SK-MEL-5 (cell line): ENCODE measurements around the gene KCNC2. TPM values are rescaled to one million over a fixed set of nuclear protein-coding genes. Genes with fewer than 3 reads are reported as not detected.

Experiments
- DNase-seq: peaks from one replicate; pipeline ENCODE4 v3.0.0-alpha.2; 2016; ENCODE audit warnings: low read depth, low spot score
- in situ Hi-C: cut with HindIII; loops from 2 replicates; pipeline ENCODE4 v1.10.0; 2016; ENCODE audit warnings: low sequenced_read_pairs, high pct_unique_total_duplicates, low pct_unique_long_range_greater_than_20kb
- total RNA-seq: library from RNA; depleted of rRNA; stranded (reverse); fragments of >200 nt; shearing (Covaris generic); gene quantifications from 2 replicates; pipeline ENCODE4 v1.2.3, GENCODE V29; 2014

Gene KCNC2
- total RNA-seq, 1 experiment from 2014 or later: not detected

GRCh38 chr12:75177997-75178396, 31.6 kb downstream of the KCNC2 start:
- in situ Hi-C loops: no loop called here
- no peak for DNase-seq

- in situ Hi-C loops: no loop called here
- DNase-seq: no peak
Observed at GRCh38 chr12:75172611-75173010, 37.0 kb downstream of the KCNC2 start.

GRCh38 chr12:75170640-75171185, 38.9 kb downstream of the KCNC2 start:
- in situ Hi-C loops: no loop called here
- no peak for DNase-seq

GRCh38 chr12:75162845-75163244, 46.8 kb downstream of the KCNC2 start:
- in situ Hi-C loops: no loop called here
- no peak for DNase-seq

GRCh38 chr12:75161488-75161887, 48.2 kb downstream of the KCNC2 start:
- no peak for DNase-seq
- in situ Hi-C loops: no loop called here

- in situ Hi-C loops: no loop called here
- no peak for DNase-seq
Observed at GRCh38 chr12:75157385-75157784, 52.3 kb downstream of the KCNC2 start.

- in situ Hi-C loops: no loop called here
- no peak for DNase-seq
Observed at GRCh38 chr12:75155962-75156361, 53.7 kb downstream of the KCNC2 start.

GRCh38 chr12:75154388-75154787, 55.3 kb downstream of the KCNC2 start:
- in situ Hi-C loops: no loop called here

GRCh38 chr12:75139196-75139595, 70.4 kb downstream of the KCNC2 start:
- in situ Hi-C loops: no loop called here
- DNase-seq: no peak

More at GRCh38 chr12:75154388-75154787, 55.3 kb downstream of the KCNC2 start:
- no peak for DNase-seq

- DNase-seq: no peak
- in situ Hi-C loops: no loop called here
Observed at GRCh38 chr12:75137896-75138295, 71.7 kb downstream of the KCNC2 start.

- DNase-seq: no peak
- in situ Hi-C loops: no loop called here
Observed at GRCh38 chr12:75135026-75135425, 74.6 kb downstream of the KCNC2 start.

GRCh38 chr12:75130811-75131210, 78.8 kb downstream of the KCNC2 start:
- no peak for DNase-seq
- in situ Hi-C loops: no loop called here

GRCh38 chr12:75129275-75129674, 80.4 kb downstream of the KCNC2 start:
- no peak for DNase-seq
- in situ Hi-C loops: no loop called here

- DNase-seq: no peak
- in situ Hi-C loops: no loop called here
Observed at GRCh38 chr12:75121036-75121705, 88.5 kb downstream of the KCNC2 start.

GRCh38 chr12:75120311-75120711, 89.3 kb downstream of the KCNC2 start:
- no peak for DNase-seq
- in situ Hi-C loops: no loop called here

GRCh38 chr12:75116646-75117198, 92.9 kb downstream of the KCNC2 start:
- DNase-seq: no peak
- in situ Hi-C loops: no loop called here

- no peak for DNase-seq
- in situ Hi-C loops: no loop called here
Observed at GRCh38 chr12:75115748-75116147, 93.9 kb downstream of the KCNC2 start.

GRCh38 chr12:75103822-75104221, 105.8 kb downstream of the KCNC2 start:
- in situ Hi-C loops: no loop called here
- peak; percentile 0 for DNase-seq

- DNase-seq: no peak
- in situ Hi-C loops: no loop called here
Observed at GRCh38 chr12:75101781-75102180, 107.9 kb downstream of the KCNC2 start.
